Fibroblast of skin of left biceps (primary cell): Measurements from ENCODE around the gene POPDC2.
A peak's percentile ranks its signal among the peaks of the same experiment; 100 is the strongest.
"Not testable (repeated sequence)": the region's sequence is repeated elsewhere in the genome, so short reads cannot be mapped to it uniquely, and the experiment has no call there.

Experiments
- DNase-seq, 2 experiments: peaks; one replicate each; pipeline ENCODE4 v3.0.0-alpha.2; 2013; ENCODE audit warnings: low read depth in 2 of 2

POPDC2 gene, protein sequence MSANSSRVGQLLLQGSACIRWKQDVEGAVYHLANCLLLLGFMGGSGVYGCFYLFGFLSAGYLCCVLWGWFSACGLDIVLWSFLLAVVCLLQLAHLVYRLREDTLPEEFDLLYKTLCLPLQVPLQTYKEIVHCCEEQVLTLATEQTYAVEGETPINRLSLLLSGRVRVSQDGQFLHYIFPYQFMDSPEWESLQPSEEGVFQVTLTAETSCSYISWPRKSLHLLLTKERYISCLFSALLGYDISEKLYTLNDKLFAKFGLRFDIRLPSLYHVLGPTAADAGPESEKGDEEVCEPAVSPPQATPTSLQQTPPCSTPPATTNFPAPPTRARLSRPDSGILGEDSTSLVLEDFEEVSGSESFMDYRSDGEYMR

GRCh38 chr3:119660474-119661440 is at the start of gene POPDC2:
Gene POPDC2, minus strand, starts transcription at chr3:119660589. Its CDS starts 166 bp downstream, at chr3:119660423.
- no peak for DNase-seq

DNA sequence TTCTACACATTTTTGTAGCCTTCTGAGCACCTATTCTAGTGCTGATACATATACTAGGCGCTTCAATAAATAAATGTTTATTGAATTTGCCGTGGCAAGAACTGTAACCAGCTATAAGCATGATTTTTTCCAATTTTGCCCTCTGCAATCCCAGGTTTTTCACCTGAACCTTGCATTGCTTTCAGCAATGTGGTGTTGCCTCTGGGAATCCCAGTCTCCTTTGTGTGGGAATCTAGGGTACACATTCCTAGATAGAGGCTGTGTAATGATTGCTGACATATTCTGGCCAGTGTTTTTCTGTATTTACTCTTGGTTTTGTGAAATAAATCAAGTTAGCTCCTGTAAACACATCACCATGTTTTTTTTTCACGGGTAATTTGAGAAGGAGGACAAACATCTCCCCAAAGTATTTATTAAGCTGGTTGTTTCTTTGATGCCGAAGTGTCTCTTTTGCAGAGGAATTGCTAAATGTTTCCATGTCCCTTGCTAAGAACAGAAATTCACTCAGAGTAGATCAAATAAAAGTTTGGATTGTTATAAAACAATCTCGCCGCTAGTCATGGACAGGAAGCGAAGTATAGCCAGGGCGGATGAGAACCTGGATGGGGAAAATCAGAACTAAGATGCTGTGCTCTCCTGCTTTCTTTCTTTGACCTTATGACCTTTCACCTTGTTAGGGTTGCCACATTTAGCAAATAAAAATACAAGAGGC is 43.6 kb upstream of the POPDC2 start:
- no peak for DNase-seq

- DNase-seq: peak; percentile 52 to 56
These were observed 42.4 kb upstream of the POPDC2 start, which contains the start of gene CFAP91 for GRCh38 chr3:119702530-119703527. Gene CFAP91, plus strand, starts transcription at chr3:119703022. Its CDS starts 77 bp downstream, at chr3:119703099.

GRCh38 chr3:119700920-119701734 is 40.7 kb upstream of the POPDC2 start:
- no peak for DNase-seq

- no peak for DNase-seq
These were observed 40.0 kb upstream of the POPDC2 start for GRCh38 chr3:119700269-119700919.

GRCh38 chr3:119697394-119697793 is 37.0 kb upstream of the POPDC2 start:
- no peak for DNase-seq

- DNase-seq: no peak
These were observed 35.1 kb upstream of the POPDC2 start for GRCh38 chr3:119695480-119695879.

GRCh38 chr3:119690043-119690656 is 29.8 kb upstream of the POPDC2 start:
- no peak for DNase-seq

DNA sequence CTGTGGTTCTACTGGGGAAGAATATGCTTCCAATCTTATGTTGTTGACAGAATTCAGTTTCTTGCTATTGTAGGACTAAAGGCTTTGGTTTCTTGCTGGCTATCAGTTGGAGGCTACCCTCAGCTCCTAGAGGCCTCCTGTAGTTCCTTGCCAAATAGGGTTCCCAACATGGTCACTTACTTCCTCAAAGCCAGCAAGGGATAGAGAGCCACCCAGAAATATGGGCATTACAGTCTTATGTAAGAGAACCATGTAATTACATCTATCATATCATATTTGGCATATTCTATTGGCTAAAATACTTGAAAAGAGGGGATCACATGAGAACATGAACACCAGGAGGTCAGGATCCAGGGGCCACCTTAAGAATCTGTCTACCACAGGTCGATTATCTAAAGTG is 23.0 kb upstream of the POPDC2 start:
- DNase-seq: no peak

DNA sequence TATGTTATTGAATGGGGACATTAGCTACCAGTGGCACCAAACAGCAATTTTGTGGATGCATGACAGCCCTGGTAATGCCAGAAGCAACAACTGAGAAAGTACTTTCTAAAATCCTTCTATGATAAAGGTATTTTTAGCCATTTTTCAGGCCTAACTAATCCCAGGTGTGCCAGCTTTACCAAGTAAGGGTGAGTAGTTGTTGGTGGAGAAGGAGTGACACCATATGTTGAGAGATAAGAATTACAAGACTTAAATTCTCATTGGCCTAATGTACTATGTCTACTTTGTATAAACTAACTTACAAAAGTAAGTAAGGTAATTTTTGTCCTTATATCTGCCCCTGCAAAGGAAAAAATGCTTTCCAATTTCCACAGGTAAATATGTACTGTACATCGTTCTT is 20.9 kb upstream of the POPDC2 start:
- DNase-seq: peak in 1 of 2 experiments; percentile 33

- DNase-seq: no peak
These were observed 19.5 kb upstream of the POPDC2 start for GRCh38 chr3:119679874-119680273.

DNA sequence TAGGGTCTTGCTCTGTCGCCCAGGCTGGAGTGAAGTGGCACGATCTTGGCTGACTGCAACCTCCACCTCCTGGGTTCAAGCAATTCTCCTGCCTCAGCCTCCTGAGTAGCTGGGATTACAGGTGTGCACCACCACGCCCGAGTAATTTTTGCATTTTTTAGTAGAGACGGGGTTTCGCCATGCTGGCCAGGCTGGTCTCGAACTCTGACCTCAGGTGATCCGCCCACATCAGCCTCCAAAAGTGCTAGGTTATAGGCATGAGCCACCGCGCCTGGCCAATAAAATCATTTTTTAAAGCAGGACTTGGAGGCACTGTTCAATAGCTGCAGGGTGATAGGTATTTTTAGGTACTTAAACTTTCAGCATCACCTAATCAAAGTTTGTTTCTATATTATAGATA is 17.8 kb upstream of the POPDC2 start:
- not testable (repeated sequence) for DNase-seq

DNA sequence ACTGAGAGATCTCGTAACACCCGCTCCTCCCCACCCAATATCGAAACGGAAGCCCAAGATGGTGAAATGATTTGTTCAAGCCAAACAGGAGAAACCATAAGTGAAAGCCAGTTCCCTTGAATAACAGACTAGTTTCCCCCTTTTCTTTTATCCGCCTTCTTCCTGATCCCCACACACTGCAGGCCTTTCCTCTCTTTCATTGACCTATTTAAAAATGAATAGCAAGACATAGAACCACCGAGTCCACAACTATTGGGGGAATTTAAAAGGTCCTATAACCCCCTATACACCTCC is 17.2 kb upstream of the POPDC2 start:
- no peak for DNase-seq

- DNase-seq: peak; percentile 87 to 88
These were observed 16.6 kb upstream of the POPDC2 start, which contains the start of gene COX17 for GRCh38 chr3:119676771-119677640. Gene COX17, minus strand, starts transcription at chr3:119677406. Its CDS starts 96 bp downstream, at chr3:119677310.

GRCh38 chr3:119676020-119676419 is 15.6 kb upstream of the POPDC2 start:
- no peak for DNase-seq

DNA sequence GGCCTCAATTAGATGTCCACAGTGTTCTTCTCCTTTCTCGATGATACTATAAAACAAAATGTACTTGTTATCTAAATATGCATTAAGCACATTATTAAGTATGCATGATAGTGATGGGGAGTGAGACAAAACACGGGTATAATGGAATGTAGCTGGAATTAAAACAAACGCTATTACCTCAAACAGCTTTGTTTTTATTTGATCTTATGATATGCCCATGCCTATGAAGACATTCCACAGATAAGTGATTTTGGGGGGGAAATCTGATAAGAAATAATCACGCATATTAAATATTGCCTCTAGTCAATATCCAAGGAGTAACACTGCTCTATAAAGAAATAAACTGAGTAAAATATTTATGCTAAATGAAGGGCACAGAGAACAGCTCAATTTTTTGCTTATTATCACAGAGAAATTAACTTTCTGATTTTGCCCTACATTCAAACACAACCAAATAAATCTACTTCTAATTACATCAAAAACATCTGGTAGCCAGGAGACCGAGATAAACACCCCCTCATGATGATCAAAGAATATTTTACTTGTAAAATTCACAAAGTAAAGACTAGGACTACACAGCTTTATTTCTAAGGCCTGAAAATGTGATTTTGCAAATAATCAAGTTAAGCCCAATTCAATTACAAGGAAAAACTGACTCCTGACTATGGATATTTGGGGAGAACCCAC is 14.9 kb upstream of the POPDC2 start:
- DNase-seq: no peak

DNA sequence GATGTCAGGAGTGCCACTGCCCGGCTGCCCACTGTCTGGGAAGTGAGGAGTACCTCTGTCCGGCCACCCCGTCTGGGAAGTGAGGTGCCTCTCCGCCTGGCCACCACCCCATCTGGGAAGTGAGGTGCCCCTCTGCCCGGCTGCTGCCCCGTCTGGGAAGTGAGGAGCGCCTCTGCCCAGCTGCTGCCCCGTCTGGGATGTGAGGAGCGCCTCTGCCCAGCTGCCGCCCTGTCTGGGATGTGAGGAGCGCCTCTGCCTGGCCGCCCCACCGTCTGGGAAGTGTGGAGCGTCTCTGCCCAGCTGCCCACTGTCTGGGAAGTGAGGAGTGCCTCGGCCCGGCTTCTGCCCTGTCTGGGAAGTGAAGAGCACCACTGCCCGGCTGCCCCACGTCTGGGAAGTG is 13.5 kb upstream of the POPDC2 start:
- no peak for DNase-seq
